Epithelial cell of umbilical artery (primary cell): ENCODE results near the gene ADAM29. TPM values are rescaled to one million over a fixed set of nuclear protein-coding genes. Genes with fewer than 3 reads are reported as not detected.

Experiments used
- total RNA-seq: library from RNA; depleted of rRNA; stranded (reverse); fragments of >200 nt; gene quantifications from 2 replicates; pipeline ENCODE4 v1.2.3, GENCODE V29; 2014

ADAM29 gene
- not detected in 2 replicates for total RNA-seq

GRCh38 chr4:174918058-174918457 is at the start of gene ADAM29:
ADAM29 (plus strand) TSS chr4:174918358; CDS start chr4:174975526, 57,168 bp downstream.

Other genes starting within 250 kb of the ADAM29 start
- gene GLRA3, start 89.1 kb upstream of the ADAM29 start, total RNA-seq = not detected in 2 replicates